K562 (cell line): ENCODE results near the gene ANKRD27.

Source experiments
- BRF1 ChIP-seq: IDR thresholded peaks from 3 replicates; pipeline ENCODE4 v1.6.1; 2011; ENCODE audit warnings: borderline replicate concordance, mild to moderate bottlenecking; ENCODE audit not compliant: insufficient read length; ENCODE audit errors: extremely low read depth
- DDX20 ChIP-seq: fragments of 450-650 bp; IDR thresholded peaks from 2 replicates; pipeline ENCODE4 v1.6.1; 2016; ENCODE audit warnings: missing genetic modification characterization, low read depth, mild to moderate bottlenecking, missing compliant biosample characterization, moderate library complexity
- ELK1 ChIP-seq: sonication (generic); formaldehyde crosslinking; IDR thresholded peaks from 2 replicates; pipeline ENCODE4 v1.8.1; 2022; ENCODE audit warnings: missing genetic modification reagents
- JUNB ChIP-seq: fragments of 450-650 bp; formaldehyde crosslinking; conservative IDR thresholded peaks from 2 replicates; pipeline ENCODE4 v1.4.0; 2020; ENCODE audit warnings: mild to moderate bottlenecking
- NR2C1 ChIP-seq, 2 experiments: fragments of 450-650 bp; IDR thresholded peaks; 2 replicates each; pipeline ENCODE4 v1.6.1; 2017; ENCODE audit warnings: mild to moderate bottlenecking in 2 of 2, antibody characterized with exemption in 1 of 2, inconsistent platforms in 1 of 2, missing compliant biosample characterization in 1 of 2, missing genetic modification characterization in 1 of 2
- PATZ1 ChIP-seq: fragments of 250-450 bp; sonication (Bioruptor Pico); IDR thresholded peaks from 2 replicates; pipeline ENCODE4 v1.5.0; 2020; ENCODE audit warnings: mild to moderate bottlenecking, borderline replicate concordance
- RBM15 ChIP-seq: fragments of 200-400 bp; formaldehyde crosslinking; IDR thresholded peaks from 2 replicates; pipeline ENCODE4 v1.6.1; 2018; ENCODE audit warnings: mild to moderate bottlenecking, low read length, moderate library complexity; ENCODE audit not compliant: insufficient read depth
- SMARCA4 ChIP-seq: fragments of 450-650 bp; IDR thresholded peaks from 2 replicates; pipeline ENCODE4 v1.6.1; 2016
- TEAD1 ChIP-seq, 2 experiments: fragments of 450-650 bp in 1 of 2; sonication (generic) in 1 of 2; formaldehyde crosslinking; IDR thresholded peaks; 2 replicates each; pipeline versions ENCODE4 v1.4.0 to v1.8.0; 2020 to 2022; ENCODE audit warnings: mild to moderate bottlenecking in 2 of 2, missing genetic modification reagents in 1 of 2
- TF ChIP-seq, protein P1 (sequence below), 3 experiments: IDR thresholded peaks in 2 of 3; conservative IDR thresholded peaks in 1 of 3; 2 replicates each; pipeline ENCODE4 v1.5.1; 2011 to 2012; ENCODE audit warnings: low read length in 3 of 3, mild to moderate bottlenecking in 3 of 3, control low read depth in 2 of 3, improper control_type of control experiment in 1 of 3, inconsistent platforms in 1 of 3, low read depth in 1 of 3, mixed read lengths in 1 of 3, moderate library complexity in 1 of 3; ENCODE audit not compliant: insufficient read depth in 2 of 3
- TF ChIP-seq, protein P2 (sequence below): fragments of 250-450 bp; sonication (Bioruptor Pico); IDR thresholded peaks from 2 replicates; pipeline ENCODE4 v1.5.0; 2021; ENCODE audit warnings: mild to moderate bottlenecking, borderline replicate concordance

DNA sequence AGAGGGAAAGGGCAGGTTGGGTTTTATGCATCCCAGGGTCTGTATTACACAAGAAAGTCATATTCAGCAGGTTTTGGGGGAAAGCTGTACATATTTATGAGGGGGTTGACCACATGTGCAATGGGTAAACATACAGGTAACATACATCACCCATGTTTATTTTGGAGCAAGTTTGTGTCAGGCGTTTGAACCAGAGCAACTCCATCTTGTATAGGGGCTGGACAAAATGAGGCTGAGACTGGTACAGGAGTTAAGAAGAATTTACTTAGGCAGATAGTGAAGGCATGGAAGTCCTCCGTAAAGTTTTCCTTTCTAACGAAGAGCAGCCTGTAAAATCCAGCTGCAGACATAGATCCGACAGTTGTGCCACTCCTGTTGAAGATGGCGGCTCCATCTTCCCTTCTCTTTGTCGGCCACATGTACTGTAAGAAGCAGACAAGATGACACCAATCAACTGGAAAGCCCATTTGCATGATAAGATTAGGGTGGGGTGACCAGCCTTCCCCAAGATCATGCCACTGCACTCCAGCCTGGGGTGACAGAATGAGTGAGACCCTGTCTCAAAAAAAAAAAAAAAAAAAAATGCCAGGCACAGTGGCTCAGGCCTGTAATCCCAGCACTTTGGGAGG lies 12.0 kb upstream of the ANKRD27 start:
- TF ChIP-seq PATZ1 (CRISPR knock-in tag) (peak; percentile 87; the same call in 1 of the 2 replicates), SMARCA4 (no peak), TEAD1 (CRISPR knock-in tag; IDR thresholded peaks at IDR 0.05) (peak in 1 of 2 experiments; percentile 91; a peak in 2 of 4 replicates), BRF1 (no peak), ELK1 (no peak), NR2C1 (IDR thresholded peaks at IDR 0.05) (no peak), NR2C1 (tag; IDR thresholded peaks at IDR 0.05) (peak; percentile 90), JUNB (CRISPR knock-in tag) (no peak), RBM15 (no peak), DDX20 (tag) (peak; percentile 92)
- TF ChIP-seq, protein P1, sequence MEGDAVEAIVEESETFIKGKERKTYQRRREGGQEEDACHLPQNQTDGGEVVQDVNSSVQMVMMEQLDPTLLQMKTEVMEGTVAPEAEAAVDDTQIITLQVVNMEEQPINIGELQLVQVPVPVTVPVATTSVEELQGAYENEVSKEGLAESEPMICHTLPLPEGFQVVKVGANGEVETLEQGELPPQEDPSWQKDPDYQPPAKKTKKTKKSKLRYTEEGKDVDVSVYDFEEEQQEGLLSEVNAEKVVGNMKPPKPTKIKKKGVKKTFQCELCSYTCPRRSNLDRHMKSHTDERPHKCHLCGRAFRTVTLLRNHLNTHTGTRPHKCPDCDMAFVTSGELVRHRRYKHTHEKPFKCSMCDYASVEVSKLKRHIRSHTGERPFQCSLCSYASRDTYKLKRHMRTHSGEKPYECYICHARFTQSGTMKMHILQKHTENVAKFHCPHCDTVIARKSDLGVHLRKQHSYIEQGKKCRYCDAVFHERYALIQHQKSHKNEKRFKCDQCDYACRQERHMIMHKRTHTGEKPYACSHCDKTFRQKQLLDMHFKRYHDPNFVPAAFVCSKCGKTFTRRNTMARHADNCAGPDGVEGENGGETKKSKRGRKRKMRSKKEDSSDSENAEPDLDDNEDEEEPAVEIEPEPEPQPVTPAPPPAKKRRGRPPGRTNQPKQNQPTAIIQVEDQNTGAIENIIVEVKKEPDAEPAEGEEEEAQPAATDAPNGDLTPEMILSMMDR (IDR thresholded peaks at IDR 0.05 in 2 of 3, conservative IDR thresholded peaks at IDR 0.05 in 1 of 3; ENCODE audit: insufficient read depth in 2 of 3, low read depth in 1 of 3, low read length in 3 of 3) = no peak
- TF ChIP-seq, protein P2, sequence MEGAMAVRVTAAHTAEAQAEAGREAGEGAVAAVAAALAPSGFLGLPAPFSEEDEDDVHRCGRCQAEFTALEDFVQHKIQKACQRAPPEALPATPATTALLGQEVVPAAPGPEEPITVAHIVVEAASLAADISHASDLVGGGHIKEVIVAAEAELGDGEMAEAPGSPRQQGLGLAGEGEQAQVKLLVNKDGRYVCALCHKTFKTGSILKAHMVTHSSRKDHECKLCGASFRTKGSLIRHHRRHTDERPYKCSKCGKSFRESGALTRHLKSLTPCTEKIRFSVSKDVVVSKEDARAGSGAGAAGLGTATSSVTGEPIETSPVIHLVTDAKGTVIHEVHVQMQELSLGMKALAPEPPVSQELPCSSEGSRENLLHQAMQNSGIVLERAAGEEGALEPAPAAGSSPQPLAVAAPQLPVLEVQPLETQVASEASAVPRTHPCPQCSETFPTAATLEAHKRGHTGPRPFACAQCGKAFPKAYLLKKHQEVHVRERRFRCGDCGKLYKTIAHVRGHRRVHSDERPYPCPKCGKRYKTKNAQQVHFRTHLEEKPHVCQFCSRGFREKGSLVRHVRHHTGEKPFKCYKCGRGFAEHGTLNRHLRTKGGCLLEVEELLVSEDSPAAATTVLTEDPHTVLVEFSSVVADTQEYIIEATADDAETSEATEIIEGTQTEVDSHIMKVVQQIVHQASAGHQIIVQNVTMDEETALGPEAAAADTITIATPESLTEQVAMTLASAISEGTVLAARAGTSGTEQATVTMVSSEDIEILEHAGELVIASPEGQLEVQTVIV (CRISPR knock-in tag) = 0 out of 2 replicates have a peak, but pooled peaks have one; percentile 54
